HG02678 (cell line): Measurements from ENCODE around the gene FAM186B.
A peak's percentile ranks its signal among the peaks of the same experiment; 100 is the strongest.

Experiments
- ATAC-seq: cut with Tn5 transposase; IDR thresholded peaks from one replicate; pipeline ENCODE4 v1.9.1; 2021; ENCODE audit warnings: mild to moderate bottlenecking, moderate library complexity; ENCODE audit not compliant: unreplicated experiment

The FAM186B gene

DNA sequence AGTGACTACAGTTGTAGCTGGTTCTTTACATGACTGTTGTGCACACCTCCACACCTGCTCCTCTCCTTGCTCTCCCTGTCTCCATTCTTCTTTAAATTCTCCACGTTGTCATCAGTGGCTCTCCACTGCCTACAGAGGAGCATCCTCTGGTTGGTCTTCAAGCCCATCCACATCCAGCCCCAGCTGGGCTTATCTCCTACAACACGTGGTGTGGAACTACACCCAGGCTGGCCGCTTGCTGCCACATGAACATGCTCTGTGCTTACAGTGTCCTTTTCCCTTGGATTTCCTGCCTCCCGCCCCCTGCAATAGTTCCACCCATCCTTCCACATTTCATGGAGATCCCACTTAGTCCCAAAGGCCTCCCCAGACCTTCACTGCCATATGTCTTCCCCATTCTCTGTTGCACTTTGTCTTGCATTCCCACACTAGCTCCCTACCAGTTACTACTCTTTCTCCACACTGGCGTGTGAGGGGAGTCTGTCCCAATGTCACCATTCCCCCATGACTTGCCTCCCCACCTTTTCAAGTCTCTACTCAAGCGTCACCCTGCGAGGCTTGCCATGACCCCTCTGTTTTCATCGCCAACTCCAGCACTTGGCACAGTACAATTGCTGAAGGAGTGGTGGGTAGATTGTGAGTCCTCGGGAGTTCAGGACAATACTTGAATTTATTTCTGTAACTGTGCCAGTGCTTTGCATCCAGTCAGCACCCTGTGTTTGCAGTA is 27.7 kb downstream of the FAM186B start:
- ATAC-seq: no peak

DNA sequence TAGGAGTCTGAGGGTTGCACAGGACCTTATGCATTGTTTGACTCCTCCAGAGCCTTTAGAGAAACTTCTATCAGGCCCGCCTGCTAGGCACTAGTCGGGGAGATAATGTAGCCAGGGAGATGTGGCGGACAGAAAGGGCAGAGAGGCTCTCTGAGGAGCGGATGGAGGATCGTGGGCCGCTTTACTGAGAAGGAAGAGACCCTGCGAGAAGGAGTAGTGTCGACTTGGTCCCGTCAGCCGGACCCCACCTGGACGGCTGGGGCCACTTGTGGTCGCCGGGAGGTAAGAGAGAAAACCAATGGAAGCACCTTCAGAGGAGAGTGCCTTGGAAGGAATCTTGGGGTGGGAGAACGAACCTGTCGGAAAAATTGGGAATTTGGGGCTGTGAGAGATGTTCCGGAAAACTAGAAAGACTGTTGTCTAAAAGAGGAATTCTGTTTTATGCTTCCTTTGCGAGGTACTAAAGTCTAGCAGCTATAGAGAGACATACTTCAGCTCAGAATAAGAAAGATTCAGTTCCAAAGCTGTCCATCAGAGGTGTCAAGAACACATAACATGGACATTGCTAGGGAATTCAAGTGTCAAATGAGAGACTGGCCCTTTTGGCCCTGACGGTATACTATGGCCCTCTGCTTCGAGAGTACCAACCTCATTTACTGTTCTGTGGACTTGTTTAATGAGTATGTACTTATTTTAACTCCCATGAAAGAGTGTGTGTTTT is 36.8 kb downstream of the FAM186B start:
- ATAC-seq: peak; percentile 30

DNA sequence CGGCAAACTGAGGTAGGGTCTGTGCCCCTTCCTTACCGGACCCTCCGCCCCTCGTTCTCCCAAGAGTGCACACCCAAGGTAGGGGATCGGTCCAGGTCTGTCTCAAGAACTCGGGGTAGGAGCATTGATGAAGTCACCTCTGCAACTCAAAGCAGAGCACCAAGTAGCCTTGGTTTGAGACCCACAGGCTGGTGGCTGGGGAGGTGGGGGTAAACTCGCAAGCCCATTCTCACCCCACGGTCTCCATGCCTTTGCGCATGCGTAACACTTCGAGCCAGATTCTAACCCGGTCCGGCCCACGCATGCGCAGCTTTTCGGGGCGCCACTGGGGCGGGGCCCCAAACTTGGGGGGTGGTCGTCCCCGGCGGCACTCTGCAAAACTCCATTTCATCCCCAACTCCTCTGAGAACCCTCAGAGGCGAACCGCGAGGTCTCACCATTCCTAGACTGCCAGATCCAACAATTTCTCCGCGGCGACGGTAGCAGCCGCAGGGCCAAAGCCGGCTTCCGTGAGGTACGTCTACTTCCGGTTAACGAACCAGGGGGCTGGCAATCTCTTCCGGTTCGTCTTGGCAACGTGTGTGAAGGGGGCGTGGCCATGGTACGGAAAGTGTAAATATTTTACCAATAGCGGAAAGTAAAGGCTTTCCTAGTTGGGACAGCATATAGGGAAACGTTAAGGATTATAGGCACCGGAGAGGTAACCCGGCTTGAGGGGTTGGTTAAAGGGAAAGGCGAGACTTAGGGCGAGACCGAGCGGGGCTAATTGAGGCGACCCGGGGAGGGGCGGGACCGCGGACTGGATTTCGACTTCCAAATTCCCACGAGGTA is 37.6 kb downstream of the FAM186B start, which contains the start of gene MCRS1:
Gene MCRS1, minus strand, starts transcription at position 532 of the 831 bp plus-strand sequence. CDS start 1,411 bp downstream, outside the sequence.
- ATAC-seq: peak; percentile 88

DNA sequence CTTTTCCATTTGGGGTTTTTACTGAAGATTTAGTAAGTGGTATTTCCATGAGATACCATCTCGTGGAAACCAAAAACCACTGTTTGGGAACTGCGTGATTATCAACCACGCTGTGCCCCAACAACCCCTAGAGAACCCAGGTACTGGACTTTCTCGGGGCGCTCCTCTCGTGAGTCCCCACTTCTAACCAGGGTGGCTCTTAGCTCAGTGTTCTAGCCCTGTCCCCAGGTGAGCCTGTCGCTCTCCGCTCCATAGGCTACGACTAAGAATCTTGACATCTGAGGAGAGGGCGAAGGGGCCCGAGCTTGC is 38.2 kb downstream of the FAM186B start:
- peak; percentile 19 for ATAC-seq

DNA sequence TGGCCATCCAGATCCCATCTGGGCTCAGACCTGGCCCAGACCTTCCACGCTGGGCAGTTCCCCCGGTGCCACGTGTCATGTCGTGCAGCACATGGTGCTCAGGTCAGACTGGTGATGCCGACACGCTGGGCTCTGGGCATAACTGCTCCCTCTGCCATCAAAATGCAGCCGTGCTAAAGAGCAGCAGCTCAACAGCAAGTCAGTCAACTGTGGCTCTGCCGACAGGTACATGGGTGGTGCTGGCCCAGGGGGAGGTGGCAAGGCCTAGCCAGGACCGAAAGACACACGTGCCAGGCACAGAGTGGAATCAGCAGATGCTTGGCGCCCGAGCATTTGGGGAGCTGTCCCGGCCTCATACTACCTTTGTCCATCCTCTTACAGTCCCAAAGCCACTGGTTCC is 39.1 kb downstream of the FAM186B start:
- ATAC-seq: no peak

DNA sequence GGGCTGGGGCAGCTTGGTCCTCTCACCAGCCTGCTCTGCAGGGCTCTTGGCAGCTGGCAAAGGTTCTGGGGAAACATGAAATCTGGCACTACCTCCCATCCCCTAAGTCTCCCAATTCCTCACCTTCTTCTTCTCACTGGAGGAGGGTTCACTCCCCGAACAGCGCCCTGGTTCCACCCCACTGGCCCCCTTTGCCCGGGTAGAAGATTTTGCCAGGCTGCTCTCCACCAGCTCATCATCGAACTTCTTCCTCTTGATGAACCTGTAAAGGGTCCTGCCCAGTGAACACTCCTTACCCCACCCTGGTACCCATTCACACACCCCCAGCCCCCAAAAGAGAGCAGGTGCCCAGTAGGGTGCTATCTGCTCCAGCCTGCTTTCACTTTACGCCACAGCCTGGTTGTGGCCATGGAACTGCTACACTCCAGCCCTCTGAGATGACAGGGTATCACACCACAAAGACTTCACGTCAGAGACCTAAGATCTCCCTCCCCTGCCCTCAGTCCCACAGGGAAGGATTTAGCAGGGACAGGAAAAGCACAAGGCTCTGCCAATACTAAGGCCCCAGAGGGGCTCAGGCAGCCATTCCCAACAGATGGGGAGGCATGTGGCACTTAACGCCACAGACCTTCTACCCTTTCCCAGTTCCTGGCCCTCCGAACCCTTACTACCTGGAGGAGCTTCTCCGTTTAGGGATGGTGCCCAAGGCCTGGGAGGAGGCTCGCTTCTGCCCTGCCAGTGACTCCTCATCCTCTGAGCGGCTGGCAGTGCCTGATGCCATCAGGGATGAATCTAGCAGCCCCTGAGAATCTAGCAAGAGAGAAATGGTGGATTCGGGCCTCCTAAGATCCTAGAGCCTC is 39.8 kb downstream of the FAM186B start:
- ATAC-seq: no peak

DNA sequence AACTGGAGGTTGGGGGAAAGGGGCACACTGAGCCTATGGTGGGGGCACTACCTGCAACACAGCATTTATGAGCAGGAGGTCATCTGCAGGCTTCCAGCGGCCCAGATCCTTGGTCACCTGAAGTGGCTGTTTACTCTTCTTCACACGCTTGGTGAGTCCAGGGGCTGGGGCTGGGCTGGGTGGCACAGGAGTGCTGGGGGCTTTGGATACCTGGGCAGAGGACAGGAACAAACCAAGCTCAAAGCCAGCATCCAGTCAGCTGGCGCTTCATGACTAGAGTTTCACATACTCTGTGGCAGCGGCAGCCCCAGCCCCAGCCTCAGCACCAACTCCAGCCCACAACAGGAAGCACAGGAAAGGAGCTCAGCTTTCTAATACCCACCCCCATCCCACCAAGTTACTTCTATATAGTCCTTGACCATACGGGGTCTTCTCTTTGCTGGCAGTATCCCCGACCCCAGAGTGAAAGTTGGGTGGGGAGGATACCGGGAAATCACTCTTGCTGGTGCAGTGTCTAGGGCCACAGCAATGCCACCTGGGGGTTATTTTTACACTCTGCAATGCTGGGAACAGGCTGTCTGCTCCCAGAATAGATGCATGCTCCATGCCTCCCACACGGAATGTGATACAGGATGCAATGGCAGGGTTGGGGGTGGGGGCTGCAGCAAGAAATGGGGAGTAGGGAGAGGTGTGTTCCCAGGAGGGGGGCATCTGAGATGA is 40.6 kb downstream of the FAM186B start:
- ATAC-seq: no peak

DNA sequence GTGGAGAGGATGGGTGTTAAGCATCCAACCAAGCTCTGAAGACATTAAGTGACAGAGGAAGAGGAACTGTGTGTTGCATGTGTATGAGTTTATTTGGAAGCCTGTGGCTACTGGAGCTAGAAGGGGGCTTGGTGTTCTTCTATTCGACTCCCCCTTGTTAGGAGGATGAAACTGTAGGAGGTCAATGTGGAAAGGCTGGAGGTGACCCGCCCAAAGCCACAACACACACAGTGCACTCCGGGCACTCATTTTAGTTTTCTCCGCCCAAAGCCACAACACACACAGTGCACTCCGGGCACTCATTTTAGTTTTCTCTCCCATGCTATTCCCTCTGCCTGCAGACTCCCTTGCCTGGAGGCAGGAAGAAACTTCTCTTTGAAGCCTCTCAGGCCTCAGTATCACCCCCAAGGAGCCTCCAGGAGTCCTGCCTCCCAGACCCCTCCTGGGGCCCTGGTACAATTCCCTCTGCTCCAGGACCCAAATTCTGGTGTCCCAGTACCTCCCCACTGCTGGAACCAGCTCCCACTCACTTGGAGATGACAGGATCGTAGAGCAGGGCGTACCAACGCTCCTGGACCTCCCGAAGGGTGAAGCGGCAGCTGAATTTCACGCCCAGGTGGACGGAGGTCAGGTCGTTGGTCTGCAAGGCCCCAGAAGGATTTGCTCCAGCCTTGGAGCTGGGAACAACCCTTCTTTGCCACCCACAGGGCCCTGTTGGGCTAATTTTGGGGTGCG is 41.3 kb downstream of the FAM186B start:
- no peak for ATAC-seq

DNA sequence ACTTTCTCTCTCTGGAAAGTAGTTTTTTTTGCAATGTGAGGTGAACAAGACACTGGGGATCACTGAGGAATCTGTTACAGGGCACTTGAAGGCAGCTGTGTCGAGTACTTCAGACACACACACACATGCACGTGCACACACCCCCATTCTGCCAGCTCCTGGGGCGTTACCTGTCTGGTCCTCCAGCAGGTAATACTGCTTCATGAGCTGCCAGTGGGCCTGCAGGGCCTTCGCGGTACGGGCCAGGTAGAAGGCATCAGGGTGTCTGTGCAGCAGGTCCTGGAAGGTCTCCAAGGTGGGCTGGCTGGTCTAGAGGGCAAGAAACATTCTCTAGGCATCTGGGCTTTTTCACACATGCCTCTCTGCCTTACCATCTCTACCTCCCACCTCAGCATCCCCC is 42.6 kb downstream of the FAM186B start:
- ATAC-seq: no peak

DNA sequence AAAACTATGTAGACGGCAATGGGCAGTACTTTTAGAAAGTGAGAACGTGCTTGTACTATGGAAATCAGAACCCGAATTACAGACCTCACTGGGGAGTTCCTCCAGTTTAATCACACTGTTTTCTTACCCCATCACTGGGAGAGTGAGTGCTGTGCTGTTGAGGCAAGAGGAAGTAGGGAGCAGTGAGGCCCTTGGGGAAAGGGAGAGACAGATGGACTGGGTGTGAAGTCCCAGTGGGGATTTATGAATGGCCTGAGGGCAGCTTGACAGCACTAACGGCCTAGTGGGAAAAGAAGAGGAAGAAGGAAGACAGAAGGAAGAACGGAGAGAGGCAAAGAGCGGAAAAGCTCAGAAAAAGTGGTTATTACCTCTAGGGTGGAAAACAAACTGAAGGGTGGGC is 43.2 kb downstream of the FAM186B start:
- no peak for ATAC-seq

DNA sequence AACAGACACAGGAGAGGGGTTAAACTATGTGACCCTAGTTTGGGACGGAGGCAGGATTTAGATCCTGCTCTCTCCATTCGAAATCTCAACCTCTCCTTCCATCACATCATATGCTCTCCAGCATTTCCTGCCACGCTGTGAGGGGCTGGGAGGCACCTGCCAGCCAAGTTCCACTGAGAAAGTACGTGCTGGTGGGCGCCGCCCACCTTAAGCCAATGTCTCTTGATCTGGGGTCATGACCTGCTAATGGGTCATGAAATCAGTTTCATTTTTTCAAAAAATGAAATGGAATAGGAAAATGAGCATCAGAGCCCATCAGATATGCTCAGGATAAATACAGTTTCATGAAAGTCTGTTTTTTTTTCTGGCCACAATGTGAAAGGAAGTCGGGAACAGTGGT is 44.7 kb downstream of the FAM186B start:
- no peak for ATAC-seq

DNA sequence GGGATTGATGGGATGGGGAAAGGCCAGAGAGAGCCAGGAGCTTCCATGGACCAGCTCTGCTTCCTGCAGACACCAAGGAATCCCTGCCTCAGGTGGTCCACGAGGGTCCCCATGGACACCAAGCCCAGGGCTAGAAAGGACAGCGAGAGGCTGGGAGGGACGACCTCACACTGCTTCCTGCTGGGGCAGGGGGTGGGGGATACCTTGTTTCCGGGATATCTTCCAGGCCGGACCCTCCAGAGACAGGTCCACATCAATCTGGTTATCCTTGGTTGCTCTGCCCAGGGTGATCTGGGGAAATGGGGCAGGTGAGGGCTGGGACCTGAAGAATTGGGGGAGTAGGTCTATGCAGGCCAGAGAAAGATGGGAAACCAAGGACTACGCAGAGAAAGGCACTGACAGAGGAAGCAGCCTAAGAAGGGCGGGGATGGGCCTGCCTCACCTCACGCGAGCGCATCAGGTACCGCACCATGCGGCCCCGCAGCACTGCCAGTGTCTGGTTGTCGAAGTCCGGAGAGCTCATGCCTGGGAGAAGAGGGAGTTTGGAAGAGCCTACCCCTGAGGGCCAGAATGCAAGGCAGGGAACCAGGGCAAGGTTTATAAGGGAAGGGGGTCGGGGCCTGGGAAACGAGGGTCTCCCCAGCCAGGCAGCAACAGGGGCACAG is 46.3 kb downstream of the FAM186B start:
- no peak for ATAC-seq

DNA sequence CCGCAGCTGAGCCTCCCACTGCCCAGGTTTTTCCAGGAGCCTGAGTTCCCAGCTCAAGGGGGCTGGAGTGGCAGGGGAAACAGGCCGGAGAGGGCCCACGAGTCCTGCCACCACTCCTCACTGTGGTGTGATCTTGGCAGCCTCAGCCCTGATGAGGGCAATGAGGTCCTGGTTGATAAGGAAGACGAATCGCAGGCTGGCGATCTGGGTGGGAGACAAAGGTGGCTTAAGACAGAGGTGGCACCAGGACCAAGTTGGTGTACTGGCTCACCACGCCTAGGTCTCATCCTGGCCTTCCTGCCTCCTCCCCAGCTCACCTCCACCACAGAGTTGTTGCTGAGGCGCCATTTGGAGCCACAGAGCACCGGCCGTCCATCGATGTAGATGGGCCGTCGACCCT is 46.9 kb downstream of the FAM186B start:
- no peak for ATAC-seq

DNA sequence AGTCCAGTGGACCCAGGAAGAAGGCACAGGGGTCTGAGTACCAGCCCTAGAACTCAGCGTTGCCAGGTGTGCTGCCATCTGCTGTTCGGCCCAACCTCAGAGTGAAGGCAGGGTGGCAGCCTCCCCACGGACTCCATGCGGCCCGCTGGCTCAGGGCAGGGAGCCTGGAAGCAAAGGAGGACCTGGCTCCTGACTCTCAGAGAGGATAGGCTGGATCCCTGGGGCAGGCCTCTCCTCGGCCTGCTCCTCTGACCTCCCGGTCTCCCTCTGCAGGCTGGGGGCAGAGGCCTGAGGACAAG is 47.6 kb downstream of the FAM186B start:
- no peak for ATAC-seq

DNA sequence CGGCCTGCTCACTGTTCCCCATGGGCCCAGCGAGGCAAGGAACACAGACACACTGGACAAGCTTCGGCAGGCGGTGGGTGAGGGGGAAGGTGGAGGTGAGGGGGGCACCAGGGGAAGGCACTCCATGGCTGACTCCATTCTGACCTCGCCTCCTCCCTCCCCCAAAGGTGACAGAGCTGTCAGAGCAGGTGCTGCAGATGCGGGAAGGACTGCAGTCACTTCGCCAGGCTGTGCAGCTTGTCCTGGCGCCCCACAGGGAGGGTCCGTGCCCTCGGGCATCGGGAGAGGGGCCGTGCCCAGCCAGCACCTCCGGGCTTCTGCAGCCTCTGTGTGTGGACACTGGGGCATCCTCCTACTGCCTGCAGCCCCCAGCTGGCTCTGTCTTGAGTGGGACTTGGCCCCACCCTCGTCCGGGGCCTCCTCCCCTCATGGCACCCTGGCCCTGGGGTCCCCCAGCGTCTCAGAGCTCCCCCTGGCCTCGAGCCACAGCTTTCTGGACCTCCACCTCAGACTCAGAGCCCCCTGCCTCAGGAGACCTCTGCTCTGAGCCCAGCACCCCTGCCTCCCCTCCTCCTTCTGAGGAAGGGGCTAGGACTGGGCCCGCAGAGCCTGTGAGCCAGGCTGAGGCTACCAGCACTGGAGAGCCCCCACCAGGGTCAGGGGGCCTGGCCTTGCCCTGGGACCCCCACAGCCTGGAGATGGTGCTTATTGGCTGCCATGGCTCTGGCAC is 48.1 kb downstream of the FAM186B start:
- ATAC-seq: no peak

DNA sequence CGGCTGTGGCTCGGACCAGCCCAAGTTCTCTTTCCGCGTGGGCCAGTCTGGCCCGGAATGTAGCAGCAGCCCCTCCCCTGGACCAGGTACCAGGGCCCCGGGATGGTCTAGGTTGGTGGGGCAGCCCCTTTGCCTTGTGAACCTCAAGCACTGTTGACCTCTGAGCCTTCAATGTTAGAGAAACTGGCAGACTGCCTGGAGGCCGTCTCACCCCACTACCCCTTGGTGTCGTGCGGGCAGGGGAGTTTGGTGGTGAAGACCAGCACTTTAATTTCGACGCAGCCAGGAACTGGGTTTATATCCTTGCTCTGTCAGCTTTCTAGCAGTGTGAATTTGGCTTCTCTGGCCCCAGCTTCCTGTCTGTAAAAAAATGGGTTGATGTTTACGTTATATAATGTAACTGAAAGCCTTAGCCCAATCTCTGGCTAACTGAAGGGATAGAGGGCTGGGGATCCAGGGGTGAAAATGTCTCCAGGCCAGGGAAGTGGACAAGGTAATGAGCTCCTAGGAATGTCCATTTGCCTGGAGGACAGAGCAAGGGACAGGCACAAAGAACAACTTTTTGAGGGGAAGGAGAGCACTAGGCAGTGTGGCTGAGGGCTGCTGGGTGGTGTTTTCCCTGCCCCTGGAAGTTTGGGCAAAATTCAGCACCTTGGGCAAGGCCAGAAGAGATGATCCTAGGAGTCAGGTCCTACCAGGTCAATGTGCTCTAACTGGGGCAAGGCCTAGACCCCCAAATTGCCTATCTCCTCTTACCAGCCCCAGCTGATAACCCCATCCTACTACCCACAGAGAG is 48.9 kb downstream of the FAM186B start:
- ATAC-seq: no peak

DNA sequence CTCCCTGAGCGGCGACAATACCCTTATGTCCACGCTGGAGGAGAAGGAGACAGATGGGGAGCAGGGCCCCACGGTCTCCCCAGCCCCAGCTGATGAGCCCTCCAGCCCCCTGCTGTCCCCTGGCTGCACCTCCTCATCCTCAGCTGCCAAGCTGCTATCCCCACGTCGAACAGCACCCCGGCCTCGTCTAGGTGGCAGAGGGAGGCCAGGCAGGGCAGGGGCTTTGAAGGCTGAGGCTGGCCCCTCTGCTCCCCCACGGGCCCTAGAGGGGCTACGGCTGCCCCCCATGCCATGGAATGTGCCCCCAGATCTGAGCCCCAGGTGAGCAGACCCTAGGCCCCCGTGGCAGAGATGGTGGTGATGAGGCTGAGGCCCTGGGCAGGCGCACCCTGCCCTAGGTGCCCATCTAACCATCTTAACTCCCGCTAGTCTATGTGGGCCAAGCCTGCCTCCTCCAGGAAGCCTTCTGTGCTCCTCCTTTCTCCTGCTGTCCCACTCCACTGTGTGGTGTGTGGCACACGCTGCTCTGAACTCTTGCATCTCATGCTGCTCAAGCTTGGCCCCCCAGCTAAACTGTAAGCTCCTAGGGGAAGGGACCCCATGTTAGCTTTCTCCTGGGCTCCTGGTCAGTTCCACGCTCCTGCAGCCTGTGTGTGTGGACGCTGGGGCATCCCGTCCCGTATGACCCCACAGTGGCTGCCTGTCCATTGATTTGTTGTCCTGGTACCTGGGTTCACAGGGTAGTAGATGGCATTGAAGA is 49.6 kb downstream of the FAM186B start:
- ATAC-seq: no peak
